IMR-90 (cell line): Measurements from ENCODE around the gene ADGRD1.

Experiments
- CEBPB ChIP-seq: IDR thresholded peaks from 2 replicates; pipeline ENCODE4 v1.6.1; 2012; ENCODE audit warnings: low read depth, low read length, improper control_type of control experiment
- CTCF ChIP-seq: conservative IDR thresholded peaks from 2 replicates; pipeline ENCODE4 v1.5.1; 2012; ENCODE audit warnings: mild to moderate bottlenecking, low read depth, low read length, improper control_type of control experiment
- POLR2A ChIP-seq: IDR thresholded peaks from 2 replicates; pipeline ENCODE4 v1.6.1; 2012; ENCODE audit warnings: mild to moderate bottlenecking, low read depth, low read length
- RCOR1 ChIP-seq: IDR thresholded peaks from 2 replicates; pipeline ENCODE4 v1.6.1; 2012; ENCODE audit warnings: mild to moderate bottlenecking, low read length, improper control_type of control experiment; ENCODE audit not compliant: insufficient replicate concordance
- RFX5 ChIP-seq: IDR thresholded peaks from 2 replicates; pipeline ENCODE4 v1.8.0; 2012; ENCODE audit warnings: low read depth, mild to moderate bottlenecking, low read length, moderate library complexity
- SMC3 ChIP-seq: fragments of 150-350 bp; IDR thresholded peaks from 2 replicates; pipeline ENCODE4 v1.6.1; 2016; ENCODE audit warnings: low read depth, mild to moderate bottlenecking, antibody characterized with exemption, low read length, moderate library complexity

GRCh38 chr12:131003716-131004045 lies 50.0 kb downstream of the ADGRD1 start:
- TF ChIP-seq RFX5 (no peak), CTCF (no peak), RCOR1 (no peak), POLR2A (no peak), CEBPB (no peak), SMC3 (no peak)
